ES-I3 (cell line): ENCODE measurements around the gene GNA12.

Experiments
- H3K36me3 ChIP-seq: 2 replicates; pipeline ENCODE4 v1.6.1; 2013; ENCODE audit warnings: mild to moderate bottlenecking, low read length, control low read depth, moderate library complexity; ENCODE audit not compliant: insufficient read depth
- H3K4me1 ChIP-seq: 2 replicates; pipeline ENCODE4 v1.6.1; 2013; ENCODE audit warnings: mild to moderate bottlenecking, control low read depth, low read length; ENCODE audit not compliant: insufficient read depth
- H3K9ac ChIP-seq: 2 replicates; pipeline ENCODE4 v1.6.1; 2013; ENCODE audit warnings: low read depth, mild to moderate bottlenecking, low read length, moderate library complexity
- H3K9me3 ChIP-seq: 2 replicates; pipeline ENCODE4 v1.6.1; 2013; ENCODE audit warnings: mild to moderate bottlenecking, low read length, moderate library complexity; ENCODE audit not compliant: control insufficient read depth, insufficient read depth

GNA12 gene

DNA sequence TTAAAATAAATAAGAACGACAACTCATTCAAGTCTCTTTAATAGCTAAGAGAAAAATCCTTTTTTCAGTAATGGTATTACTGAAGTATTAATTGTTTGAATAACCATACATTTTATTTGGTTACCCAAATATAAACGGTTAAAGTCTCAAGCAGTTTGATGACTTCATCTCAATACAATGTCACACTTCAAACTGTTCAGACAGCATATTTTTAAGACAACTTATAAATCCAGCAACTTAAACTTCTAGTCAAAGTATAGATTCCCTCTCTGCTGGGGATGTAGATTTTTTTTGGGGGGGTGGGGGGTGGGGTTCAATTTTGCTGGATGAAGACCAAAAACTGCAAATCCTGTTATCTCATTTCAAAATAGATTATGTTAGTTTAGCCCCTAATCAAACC lies 42.0 kb downstream of the GNA12 start:
- H3K36me3 ChIP-seq = no peaks in the 10 kb centered on the region
- no peak overlapping the region for H3K9ac ChIP-seq
- H3K9me3 ChIP-seq = no peaks in the 10 kb centered on the region; the same call in 1 of the 2 replicates
- peaks cover 44% of the 10 kb centered on the region for H3K4me1 ChIP-seq

DNA sequence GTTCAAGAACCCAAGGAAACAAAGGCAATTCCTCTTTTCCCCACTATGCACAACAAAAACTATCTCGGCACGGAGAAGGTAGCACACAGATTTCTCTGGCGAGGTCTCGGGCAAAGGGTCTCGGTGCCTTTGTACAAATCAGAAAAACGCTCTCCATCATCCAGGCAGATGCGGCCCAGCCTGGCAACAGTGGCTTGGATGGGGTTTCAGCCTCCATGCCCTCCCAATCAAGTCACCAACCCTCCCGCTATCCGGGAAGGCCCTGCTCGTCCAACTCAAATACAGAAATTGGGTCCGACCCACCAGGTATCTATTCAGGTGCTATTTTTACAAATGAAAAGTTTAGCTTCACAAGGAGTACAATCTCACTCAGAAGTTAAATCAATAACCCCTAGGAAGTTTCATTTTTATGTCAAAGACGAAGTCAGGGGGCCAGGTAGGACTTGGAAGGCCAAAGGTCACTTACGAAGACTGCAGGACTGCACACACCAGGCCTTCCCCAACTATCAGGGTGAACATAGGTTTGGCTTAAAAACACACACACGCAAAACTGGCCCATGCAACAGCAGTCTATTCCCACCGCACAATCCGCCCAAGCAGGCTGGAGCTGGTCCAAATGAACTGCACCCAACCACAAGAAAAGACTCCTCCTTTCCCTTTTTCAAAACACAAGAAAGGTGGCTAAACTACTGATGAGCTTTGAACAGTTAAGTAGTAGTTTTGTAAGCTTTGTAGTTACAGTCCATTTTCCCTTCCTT lies 43.0 kb downstream of the GNA12 start:
- Histone ChIP-seq H3K4me1 (peaks cover 44% of the 10 kb centered on the region), H3K36me3 (no peaks in the 10 kb centered on the region), H3K9me3 (no peaks in the 10 kb centered on the region; the same call in 1 of the 2 replicates), H3K9ac (no peak overlapping the region)

DNA sequence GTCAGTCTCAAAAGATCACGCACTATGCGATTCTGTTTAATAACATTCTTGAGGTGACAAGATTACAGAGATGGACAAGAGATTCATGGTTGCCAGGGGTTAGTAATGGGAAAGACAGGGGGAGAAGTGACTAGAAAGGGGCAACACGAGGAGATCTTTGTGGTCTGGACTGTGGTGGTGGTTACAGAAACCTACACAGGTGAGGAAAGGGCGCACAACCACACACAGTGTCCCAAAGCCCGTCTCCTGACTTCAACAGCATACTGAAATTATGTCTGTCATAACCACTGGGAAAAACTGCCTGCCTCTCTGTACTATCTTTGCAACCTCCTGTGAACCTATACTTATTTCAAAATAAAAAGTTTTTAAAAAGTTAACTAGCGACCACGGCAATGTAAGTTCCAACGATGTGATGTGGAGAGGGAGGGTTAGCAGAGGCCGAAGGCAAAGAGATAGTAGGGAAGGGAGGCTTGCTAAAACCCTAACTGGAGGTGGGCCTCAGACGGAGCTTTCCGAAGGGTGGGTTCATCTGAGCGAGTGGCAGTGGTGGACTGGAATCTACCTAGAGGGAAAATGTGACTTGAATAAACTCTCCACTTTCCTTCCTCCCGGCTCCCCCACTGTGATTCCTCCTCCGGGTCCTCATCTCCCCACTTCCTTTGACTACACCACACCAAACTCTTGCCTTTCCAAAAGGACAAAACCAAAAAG lies 43.7 kb downstream of the GNA12 start:
- Histone ChIP-seq H3K4me1 (peaks cover 44% of the 10 kb centered on the region), H3K36me3 (no peaks in the 10 kb centered on the region), H3K9me3 (no peaks in the 10 kb centered on the region), H3K9ac (no peak overlapping the region)

DNA sequence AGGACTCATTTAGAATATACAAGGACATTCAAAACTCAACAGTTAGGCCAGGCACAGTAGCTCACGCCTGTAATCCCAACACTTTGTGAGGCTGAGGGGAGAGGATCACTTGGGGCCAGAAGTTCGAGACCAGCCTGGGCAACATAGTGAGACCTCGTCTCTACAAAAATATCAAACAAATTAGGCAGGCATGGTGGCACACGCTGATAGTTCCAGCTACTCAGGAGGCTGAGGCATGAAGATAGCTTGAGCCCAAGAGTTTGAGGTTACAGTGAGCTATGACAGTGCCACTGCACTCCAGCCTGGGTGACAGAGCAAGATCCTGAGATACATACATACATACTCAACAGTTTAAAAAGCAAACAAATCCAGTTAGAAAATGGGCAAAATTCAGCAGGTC lies 44.9 kb downstream of the GNA12 start:
- Histone ChIP-seq H3K36me3 (no peaks in the 10 kb centered on the region; the same call in none of the 2 replicates), H3K9me3 (no peaks in the 10 kb centered on the region), H3K4me1 (peaks cover 38% of the 10 kb centered on the region), H3K9ac (no peak overlapping the region)

DNA sequence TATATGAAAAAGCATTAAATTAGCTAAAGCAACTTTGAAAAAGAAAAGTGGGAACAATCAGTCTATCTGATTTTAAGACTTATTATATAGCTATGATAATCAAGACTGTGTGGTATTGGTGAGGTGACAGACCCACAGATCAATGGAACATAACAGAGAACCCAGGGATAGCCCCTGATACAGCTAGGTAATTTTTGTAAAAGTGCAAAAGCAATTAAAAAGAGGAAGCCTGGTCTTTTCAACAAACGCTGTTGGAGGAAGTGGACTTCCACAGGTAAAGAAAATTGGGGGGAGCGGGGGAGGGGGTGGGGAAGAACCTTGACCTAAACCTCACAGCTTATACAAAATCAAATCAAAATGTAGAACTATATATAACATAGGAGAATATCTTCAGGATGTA lies 45.4 kb downstream of the GNA12 start:
- Histone ChIP-seq H3K4me1 (peaks cover 32% of the 10 kb centered on the region), H3K36me3 (no peaks in the 10 kb centered on the region; the same call in none of the 2 replicates), H3K9me3 (no peaks in the 10 kb centered on the region), H3K9ac (no peak overlapping the region)

DNA sequence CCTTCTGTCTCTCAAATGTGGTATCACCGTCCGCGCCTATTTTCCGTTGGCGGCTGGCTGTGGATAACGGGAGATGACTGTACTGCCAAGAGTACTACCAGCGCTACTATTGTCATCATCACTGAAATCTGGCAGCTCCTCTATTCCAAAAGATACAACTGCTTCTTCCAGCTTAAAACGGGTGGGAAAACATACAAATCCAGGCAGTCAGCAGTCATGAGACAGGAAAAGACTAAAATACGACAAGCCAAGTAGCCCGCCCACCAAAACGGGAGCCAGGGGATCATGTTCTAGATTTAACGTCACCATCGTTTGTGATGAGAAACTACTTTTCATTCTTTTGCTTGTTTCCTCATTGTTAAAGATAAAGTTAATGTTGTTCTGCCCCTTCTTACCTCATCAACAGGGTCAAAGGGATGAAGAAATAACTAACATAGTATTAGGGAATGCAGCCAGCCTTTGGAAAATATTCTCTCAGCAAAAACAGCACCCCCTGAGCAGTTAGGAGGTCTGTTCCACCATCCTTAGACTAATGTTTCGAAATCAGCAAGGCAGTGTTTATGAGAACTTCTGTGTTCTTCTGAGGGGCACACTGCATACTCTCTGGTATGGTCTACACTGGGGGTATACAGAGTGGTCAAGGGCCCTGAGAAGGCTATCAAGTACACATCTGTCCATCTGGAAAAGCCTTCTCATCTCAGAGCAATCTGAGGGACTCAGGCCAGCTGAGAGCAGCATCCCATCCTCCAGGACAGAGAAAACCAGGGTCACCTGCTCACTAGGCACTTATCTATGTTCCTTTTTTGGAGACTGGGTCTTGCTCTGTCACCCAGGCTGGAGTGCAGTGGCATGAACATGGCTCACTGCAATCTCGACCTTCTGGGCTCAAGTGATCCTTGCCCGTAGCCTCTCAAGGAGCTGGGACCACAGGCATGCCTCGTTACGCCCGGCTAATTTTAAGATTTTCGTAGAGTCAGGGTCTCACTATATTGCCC lies 47.5 kb downstream of the GNA12 start:
- H3K9ac ChIP-seq = no peak overlapping the region
- peaks cover 12% of the 10 kb centered on the region for H3K36me3 ChIP-seq
- peaks cover 12% of the 10 kb centered on the region for H3K4me1 ChIP-seq
- H3K9me3 ChIP-seq = no peaks in the 10 kb centered on the region

DNA sequence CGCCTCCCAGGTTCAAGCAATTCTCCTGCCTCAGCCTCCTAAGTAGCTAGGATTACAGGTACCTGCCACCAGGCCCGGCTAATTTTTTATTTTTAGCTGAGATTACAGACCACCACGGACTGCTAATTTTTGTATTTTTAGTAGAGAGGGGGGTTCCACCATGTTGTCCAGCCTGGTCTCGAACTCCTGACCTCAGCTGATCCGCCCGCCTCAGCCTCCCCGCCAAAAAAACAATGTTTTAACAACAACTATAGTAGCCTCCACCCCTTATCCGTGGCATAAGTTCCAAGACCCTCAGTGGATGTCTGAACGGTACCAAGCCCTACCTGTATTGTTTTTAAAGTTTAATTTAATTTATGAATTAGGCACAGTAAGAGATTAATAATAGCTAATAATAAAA lies 48.2 kb downstream of the GNA12 start:
- Histone ChIP-seq H3K9ac (no peak overlapping the region), H3K36me3 (peaks cover 12% of the 10 kb centered on the region), H3K4me1 (peaks cover 5% of the 10 kb centered on the region; the same call in 1 of the 2 replicates), H3K9me3 (no peaks in the 10 kb centered on the region)

DNA sequence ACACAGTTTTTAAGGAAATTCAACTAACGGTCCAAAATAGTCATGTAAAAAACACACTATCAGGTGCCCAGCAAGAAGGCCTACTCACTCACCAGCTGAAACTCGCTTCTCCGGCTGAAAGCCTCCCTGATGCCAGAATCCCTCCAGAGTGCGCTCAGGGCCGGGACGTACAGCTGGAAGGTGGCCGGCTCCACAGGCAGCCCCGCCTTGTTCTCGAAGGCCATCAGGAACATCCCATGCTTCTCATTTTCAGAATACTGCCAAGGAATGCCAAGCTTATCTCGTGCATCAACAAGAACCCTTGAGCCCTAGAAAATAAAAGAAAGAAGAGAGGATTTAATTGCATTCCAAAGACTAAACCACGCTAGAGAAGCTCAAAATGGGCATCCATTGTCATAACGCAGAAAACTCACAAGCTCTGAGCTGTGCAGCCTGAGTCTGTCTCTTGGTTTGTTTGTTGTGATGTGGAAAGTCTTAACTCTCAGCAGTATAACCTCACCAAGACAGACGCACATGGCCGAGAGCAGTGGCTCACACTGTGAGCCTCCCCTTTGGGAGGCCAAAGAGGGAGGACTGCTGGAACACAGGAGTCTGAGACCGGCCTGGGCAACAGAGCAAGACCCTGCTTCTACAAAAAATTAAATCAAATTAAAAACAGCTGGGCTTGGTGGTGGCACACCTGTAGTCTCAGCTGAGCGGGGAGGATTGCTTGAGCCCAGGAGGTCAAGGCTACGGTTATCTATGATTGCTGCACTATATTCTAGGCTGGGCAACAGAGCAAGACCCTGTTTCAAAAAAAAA lies 49.1 kb downstream of the GNA12 start:
- no peaks in the 10 kb centered on the region for H3K9me3 ChIP-seq
- H3K36me3 ChIP-seq = peaks cover 12% of the 10 kb centered on the region
- no peaks in the 10 kb centered on the region for H3K4me1 ChIP-seq
- no peak overlapping the region for H3K9ac ChIP-seq

DNA sequence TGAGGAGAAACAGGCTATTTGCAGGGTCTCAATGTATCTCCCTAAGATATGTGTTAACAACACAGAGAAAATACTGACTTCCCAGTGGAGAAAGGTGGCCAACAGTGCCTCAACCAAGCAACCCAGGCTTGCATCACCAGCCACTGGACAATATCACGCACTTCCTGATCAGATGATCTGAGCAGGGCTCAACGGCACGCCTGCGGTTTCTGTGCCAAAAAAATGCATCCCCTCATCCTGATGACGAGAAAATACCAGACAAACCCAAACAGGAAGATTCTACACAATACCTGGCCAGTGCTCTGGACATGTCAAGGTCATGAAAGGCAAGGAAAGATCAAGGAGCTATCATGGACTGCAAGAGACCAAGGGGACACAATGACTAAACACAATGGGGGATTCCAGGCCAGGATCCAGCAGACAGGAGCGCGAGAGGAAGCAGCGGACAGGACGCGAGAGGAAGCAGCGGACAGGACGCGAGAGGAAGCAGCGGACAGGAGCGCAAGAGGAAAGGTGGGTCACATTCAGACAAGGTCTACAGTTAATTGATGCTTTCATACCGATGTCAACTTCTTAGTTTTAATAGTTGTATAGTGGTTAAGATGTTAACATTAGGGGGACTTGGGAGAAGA lies 51.1 kb downstream of the GNA12 start:
- H3K9ac ChIP-seq = no peak overlapping the region
- H3K36me3 ChIP-seq = peaks cover 15% of the 10 kb centered on the region
- H3K4me1 ChIP-seq = no peaks in the 10 kb centered on the region
- H3K9me3 ChIP-seq = no peaks in the 10 kb centered on the region

DNA sequence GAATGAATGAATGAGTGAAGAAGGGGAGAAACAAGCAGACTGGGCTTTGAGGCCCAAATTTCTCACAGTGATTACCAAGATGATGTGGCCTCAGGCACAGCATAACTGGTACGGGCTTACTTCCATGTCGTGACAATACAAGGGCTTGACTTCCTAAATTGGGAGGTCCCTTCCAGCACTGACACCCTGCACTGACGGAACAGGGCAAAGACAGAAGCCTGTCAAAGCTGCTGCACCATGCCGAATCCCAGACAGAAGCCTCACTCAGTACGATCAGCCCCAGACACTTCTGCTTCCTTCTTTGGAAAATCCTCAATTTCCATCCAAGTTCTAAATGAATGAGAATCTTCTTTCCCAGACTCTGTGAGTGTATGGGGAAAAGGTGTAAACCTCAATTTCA lies 51.9 kb downstream of the GNA12 start:
- H3K4me1 ChIP-seq = no peaks in the 10 kb centered on the region
- peaks cover 18% of the 10 kb centered on the region for H3K36me3 ChIP-seq
- no peak overlapping the region for H3K9ac ChIP-seq
- no peaks in the 10 kb centered on the region for H3K9me3 ChIP-seq

DNA sequence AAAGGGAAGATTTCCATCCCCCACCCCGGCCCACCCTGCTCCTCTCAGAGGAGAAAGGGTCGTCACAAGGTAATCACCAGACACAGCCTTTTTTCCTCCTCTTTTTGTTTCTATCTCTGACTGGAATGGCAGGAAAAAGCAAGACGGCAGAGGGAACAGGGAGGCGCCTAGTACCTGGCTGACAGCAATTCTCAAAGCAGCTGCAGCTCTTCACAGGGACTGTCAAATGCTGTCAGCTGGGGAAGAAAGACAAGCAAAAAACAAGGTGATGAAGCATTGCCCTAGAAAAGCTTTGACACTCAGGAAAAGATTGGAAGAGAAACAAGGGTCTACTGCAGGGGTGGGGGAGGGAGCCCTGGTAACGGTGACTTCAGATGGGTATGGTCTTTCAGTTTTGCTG lies 52.7 kb downstream of the GNA12 start:
- Histone ChIP-seq H3K36me3 (peaks cover 21% of the 10 kb centered on the region), H3K9ac (no peak overlapping the region), H3K4me1 (no peaks in the 10 kb centered on the region), H3K9me3 (no peaks in the 10 kb centered on the region)

DNA sequence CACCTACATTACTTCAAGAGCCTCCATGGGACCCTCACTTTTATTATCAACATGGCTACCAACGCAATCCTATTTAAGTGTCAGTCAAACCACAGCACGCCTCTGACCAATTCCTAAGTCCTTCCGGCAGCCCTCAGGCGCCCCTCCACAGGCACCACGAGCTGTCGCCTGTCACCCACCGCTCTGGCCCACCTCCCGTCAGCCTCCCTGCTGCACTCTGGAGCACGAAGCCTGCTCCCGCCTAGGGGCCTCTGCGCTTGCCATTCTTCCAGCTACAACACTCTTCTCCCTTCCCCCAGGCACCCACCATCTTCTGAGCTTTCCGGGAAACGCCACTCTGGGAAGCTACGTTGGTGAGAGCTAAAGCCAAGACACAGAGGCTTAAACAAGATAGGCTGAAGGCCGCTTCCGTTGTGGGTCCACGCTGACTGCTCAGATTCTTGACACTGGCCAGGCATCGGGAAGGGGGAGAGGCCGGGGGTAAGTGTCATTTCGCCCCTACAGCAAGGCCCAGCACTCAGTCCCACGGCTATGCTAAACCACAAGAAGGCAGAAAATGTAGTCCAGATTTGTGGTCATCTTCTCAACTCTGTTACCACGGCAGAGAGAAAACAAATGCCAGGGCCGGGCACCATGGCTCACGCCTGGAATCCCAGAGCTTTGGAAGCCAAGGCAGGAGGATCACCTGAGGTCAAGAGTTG lies 56.7 kb downstream of the GNA12 start:
- Histone ChIP-seq H3K36me3 (peaks cover 21% of the 10 kb centered on the region), H3K9me3 (no peaks in the 10 kb centered on the region), H3K4me1 (peaks cover 6% of the 10 kb centered on the region), H3K9ac (no peak overlapping the region)

DNA sequence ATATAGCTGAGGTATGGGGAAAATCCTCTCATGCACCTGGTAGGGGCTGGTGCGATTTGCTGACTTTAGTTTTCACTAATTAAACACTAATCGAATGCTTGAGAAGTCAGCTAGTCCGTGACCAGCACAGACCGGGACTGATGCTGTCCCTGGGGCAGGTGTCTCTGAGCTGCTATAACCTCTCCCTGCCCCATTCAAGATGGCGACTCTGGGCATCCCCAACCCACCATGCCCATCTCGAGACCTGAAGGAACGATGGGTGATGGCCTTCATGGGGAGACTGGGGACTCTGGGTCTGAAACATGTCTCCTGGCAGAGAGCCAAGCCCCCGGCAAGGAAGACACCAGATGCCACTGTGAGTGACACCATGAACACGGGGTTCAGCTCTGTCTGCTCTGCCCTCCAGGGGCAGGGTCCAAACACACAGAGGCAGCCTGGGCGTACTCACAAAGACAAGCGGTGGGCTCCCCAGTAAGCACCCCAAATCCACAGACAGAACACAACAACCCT lies 57.4 kb downstream of the GNA12 start:
- Histone ChIP-seq H3K9ac (no peak overlapping the region), H3K36me3 (peaks cover 14% of the 10 kb centered on the region), H3K9me3 (no peaks in the 10 kb centered on the region), H3K4me1 (peaks cover 6% of the 10 kb centered on the region)
